Ishikawa (cell line): Measurements from ENCODE around the gene SPAST.

Source experiments
- CEBPB ChIP-seq: IDR thresholded peaks from 2 replicates; pipeline ENCODE4 v1.6.1; 2012
- EGR1 ChIP-seq: IDR thresholded peaks from 2 replicates; pipeline ENCODE4 v1.6.1; 2012
- EP300 ChIP-seq: IDR thresholded peaks from 2 replicates; pipeline ENCODE4 v1.6.1; 2012; ENCODE audit warnings: borderline replicate concordance
- FOXM1 ChIP-seq: IDR thresholded peaks from 2 replicates; pipeline ENCODE4 v1.6.1; 2012; ENCODE audit warnings: low read depth, borderline replicate concordance
- MAX ChIP-seq: IDR thresholded peaks from 2 replicates; pipeline ENCODE4 v1.6.1; 2012
- NFIC ChIP-seq: IDR thresholded peaks from 2 replicates; pipeline ENCODE4 v1.6.1; 2012
- RAD21 ChIP-seq: IDR thresholded peaks from 2 replicates; pipeline ENCODE4 v1.6.1; 2012; ENCODE audit warnings: low read depth
- REST ChIP-seq: IDR thresholded peaks from 2 replicates; pipeline ENCODE4 v1.6.1; 2012; ENCODE audit warnings: low read depth, mild to moderate bottlenecking
- TAF1 ChIP-seq: IDR thresholded peaks from 2 replicates; pipeline ENCODE4 v1.6.1; 2012; ENCODE audit warnings: low read depth, mild to moderate bottlenecking
- TCF12 ChIP-seq: IDR thresholded peaks from 2 replicates; pipeline ENCODE4 v1.6.1; 2012; ENCODE audit warnings: low read depth
- TEAD4 ChIP-seq: IDR thresholded peaks from 2 replicates; pipeline ENCODE4 v1.6.1; 2012
- USF1 ChIP-seq: IDR thresholded peaks from 2 replicates; pipeline ENCODE4 v1.6.1; 2012
- YY1 ChIP-seq: IDR thresholded peaks from 2 replicates; pipeline ENCODE4 v1.6.1; 2012; ENCODE audit warnings: low read depth

GRCh38 chr2:32043561-32043960 is 19.8 kb upstream of the SPAST start:
- TF ChIP-seq EP300 (no peak), FOXM1 (no peak), YY1 (no peak), REST (no peak), NFIC (no peak), CEBPB (no peak), TCF12 (no peak), TAF1 (no peak), USF1 (no peak), RAD21 (no peak), EGR1 (no peak), MAX (no peak), TEAD4 (no peak)
